22Rv1 (cell line): Measurements from ENCODE around the gene USH2A.

Experiments
- H3K27ac ChIP-seq: fragments of 450-650 bp; 2 replicates; pipeline ENCODE4 v1.5.1; 2017
- CTCF ChIP-seq: fragments of 450-650 bp; IDR thresholded peaks from 2 replicates; pipeline ENCODE4 v1.5.1; 2017; ENCODE audit warnings: mild to moderate bottlenecking
- ZFX ChIP-seq: fragments of 450-650 bp; IDR thresholded peaks from 2 replicates; pipeline ENCODE4 v1.6.1; 2017; ENCODE audit warnings: antibody characterized with exemption, borderline replicate concordance

USH2A gene

GRCh38 chr1:216410026-216410425 is 13.2 kb downstream of the USH2A start:
- no peak for TF ChIP-seq ZFX
- TF ChIP-seq CTCF: no peak
- H3K27ac ChIP-seq: no peak overlapping the region

- TF ChIP-seq ZFX (no peak), CTCF (no peak)
- H3K27ac ChIP-seq: no peak overlapping the region
Observed at GRCh38 chr1:216390956-216391355, 32.3 kb downstream of the USH2A start.

GRCh38 chr1:216389774-216390173 is 33.5 kb downstream of the USH2A start:
- TF ChIP-seq ZFX (no peak), CTCF (no peak)
- H3K27ac ChIP-seq: no peak overlapping the region

- TF ChIP-seq ZFX (no peak), CTCF (no peak)
- no peak overlapping the region for H3K27ac ChIP-seq
Observed at GRCh38 chr1:216388558-216388957, 34.7 kb downstream of the USH2A start.

- TF ChIP-seq CTCF: no peak
- TF ChIP-seq ZFX: no peak
- no peak overlapping the region for H3K27ac ChIP-seq
Observed at GRCh38 chr1:216387782-216388181, 35.5 kb downstream of the USH2A start.

GRCh38 chr1:216379441-216379840 is 43.8 kb downstream of the USH2A start:
- TF ChIP-seq CTCF (no peak), ZFX (no peak)
- no peak overlapping the region for H3K27ac ChIP-seq

GRCh38 chr1:216368249-216368648 is 55.0 kb downstream of the USH2A start:
- TF ChIP-seq CTCF (no peak), ZFX (no peak)
- no peak overlapping the region for H3K27ac ChIP-seq
